ENCODE measurements around the gene MEA1.

Gene MEA1

GRCh38 chr6:43038727-43039126 is 25.0 kb upstream of the MEA1 start:
- DNase-seq (ENCODE audit: low spot score) = no peak
- no peak for TF ChIP-seq CTCF (IDR thresholded peaks at IDR 0.05; ENCODE audit: extremely low read depth, insufficient read depth, missing control alignments)
- in situ Hi-C loops (cut with MboI; ENCODE audit: low pct_unique_long_range_greater_than_20kb, low sequenced_read_pairs, unreplicated experiment) = no loop called here

GRCh38 chr6:43037706-43038105 is 24.0 kb upstream of the MEA1 start:
- DNase-seq (ENCODE audit: low spot score) = no peak
- TF ChIP-seq CTCF (IDR thresholded peaks at IDR 0.05; ENCODE audit: extremely low read depth, insufficient read depth, missing control alignments) = no peak
- in situ Hi-C loops (cut with MboI; ENCODE audit: low pct_unique_long_range_greater_than_20kb, low sequenced_read_pairs, unreplicated experiment) = no loop called here

- DNase-seq (ENCODE audit: low spot score) = no peak
- no peak for TF ChIP-seq CTCF (IDR thresholded peaks at IDR 0.05; ENCODE audit: extremely low read depth, insufficient read depth, missing control alignments)
- in situ Hi-C loops (cut with MboI; ENCODE audit: low pct_unique_long_range_greater_than_20kb, low sequenced_read_pairs, unreplicated experiment) = no loop called here
These were observed 23.5 kb upstream of the MEA1 start for GRCh38 chr6:43037197-43037596.

DNA sequence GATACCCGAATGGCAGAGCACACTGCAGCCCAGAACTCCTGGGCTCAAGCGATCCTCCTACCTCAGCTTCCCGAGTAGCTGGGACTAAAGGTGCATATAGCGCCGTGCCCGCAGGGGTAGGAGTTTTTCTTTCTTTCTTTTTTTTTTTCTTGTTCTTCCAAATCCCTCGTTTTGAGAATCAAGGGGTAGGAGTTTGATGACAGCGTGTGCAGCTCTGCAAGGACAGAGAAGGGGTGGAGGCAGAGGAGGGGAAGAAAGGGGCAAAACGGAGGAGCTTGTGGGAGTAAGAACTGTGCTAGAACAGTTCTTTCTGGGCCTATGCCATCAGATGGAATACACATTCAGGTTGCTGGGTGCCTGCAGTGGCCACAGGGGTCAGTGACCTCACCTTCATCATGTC is 23.0 kb upstream of the MEA1 start:
- TF ChIP-seq CTCF (IDR thresholded peaks at IDR 0.05; ENCODE audit: extremely low read depth, insufficient read depth, missing control alignments) = no peak
- DNase-seq (ENCODE audit: low spot score) = no peak
- in situ Hi-C loops (cut with MboI; ENCODE audit: low pct_unique_long_range_greater_than_20kb, low sequenced_read_pairs, unreplicated experiment) = no loop called here

DNA sequence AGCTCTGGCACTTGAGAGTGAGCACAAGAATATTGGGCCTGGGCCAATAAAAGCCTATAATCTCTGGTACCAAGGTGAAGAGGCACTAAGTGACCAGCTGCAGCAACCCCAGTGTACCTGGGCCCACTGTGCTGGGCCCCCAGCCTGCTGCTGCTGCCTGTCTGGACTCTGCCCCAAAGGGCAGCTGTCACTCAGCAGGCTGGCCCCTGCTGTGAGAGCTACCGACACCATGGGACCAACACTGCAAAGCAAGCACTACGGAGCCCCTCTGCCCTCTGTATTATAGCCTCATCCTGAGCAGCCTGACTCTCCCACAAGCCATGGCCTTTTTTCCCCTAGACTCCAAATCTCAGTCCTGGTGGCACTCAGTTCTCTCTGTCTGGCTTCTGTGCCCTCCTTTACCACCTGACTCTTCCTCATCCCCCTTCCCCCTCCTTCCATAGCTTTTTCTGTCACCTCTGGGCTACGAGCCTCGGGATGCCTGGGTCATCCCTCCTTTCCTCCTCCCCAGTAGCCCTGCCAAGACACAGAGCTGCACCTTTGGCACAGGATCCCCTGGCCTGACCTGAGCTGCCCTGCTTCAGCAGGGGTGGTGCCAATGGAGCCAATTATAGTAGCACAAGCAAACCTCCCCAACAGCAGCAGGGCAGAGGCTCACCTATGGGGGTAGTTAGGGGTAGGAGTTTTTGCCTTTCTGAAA is 21.9 kb upstream of the MEA1 start:
- TF ChIP-seq CTCF (IDR thresholded peaks at IDR 0.05; ENCODE audit: extremely low read depth, insufficient read depth, missing control alignments) = no peak
- DNase-seq (ENCODE audit: low spot score) = no peak
- in situ Hi-C loops (cut with MboI; ENCODE audit: low pct_unique_long_range_greater_than_20kb, low sequenced_read_pairs, unreplicated experiment) = no loop called here

DNA sequence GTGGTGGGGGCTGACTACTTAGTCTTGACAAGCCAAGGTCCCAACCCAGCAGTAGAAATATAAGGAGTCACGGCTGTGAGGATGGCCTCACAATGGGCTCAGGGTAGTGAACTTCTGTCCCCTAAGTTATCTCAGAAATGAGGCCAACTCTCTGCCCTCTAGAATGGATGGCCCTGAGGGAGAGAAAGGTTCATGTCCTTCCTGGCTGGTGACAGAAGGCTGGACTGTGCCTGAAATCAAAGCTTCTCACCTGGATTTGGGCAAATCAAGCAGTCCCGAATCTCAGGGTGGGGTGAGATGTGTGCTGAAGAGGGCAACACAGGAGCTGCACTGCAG is 20.4 kb upstream of the MEA1 start:
- no peak for DNase-seq (ENCODE audit: low spot score)
- in situ Hi-C loops (cut with MboI; ENCODE audit: low pct_unique_long_range_greater_than_20kb, low sequenced_read_pairs, unreplicated experiment) = no loop called here
- TF ChIP-seq CTCF (IDR thresholded peaks at IDR 0.05; ENCODE audit: extremely low read depth, insufficient read depth, missing control alignments) = no peak

Measured in GM13977 (cell line).